IPS DF 6.9 (cell line): ENCODE data around the gene TRIP10.
"Not testable (repeated sequence)": the region's sequence is repeated elsewhere in the genome, so short reads cannot be mapped to it uniquely, and the experiment has no call there.

Source experiments
- DNase-seq: peaks from one replicate; pipeline ENCODE4 v3.0.0-alpha.2; 2013; ENCODE audit warnings: low read depth, low spot score
- H3K27ac ChIP-seq: one replicate; pipeline ENCODE4 v1.5.1; 2013; ENCODE audit warnings: low read length, control low read depth
- H3K27me3 ChIP-seq: 2 replicates; pipeline ENCODE4 v1.6.1; 2013; ENCODE audit warnings: mild to moderate bottlenecking, low read length; ENCODE audit not compliant: control insufficient read depth, insufficient read depth
- H3K36me3 ChIP-seq: 2 replicates; pipeline ENCODE4 v1.6.1; 2013; ENCODE audit warnings: low read length; ENCODE audit not compliant: control insufficient read depth, insufficient read depth
- H3K4me1 ChIP-seq: 2 replicates; pipeline ENCODE4 v1.6.1; 2013; ENCODE audit warnings: low read length; ENCODE audit not compliant: control insufficient read depth, insufficient read depth
- H3K4me3 ChIP-seq: 2 replicates; pipeline ENCODE4 v1.5.1; 2013; ENCODE audit warnings: mild to moderate bottlenecking, low read length
- H3K9me3 ChIP-seq: 2 replicates; pipeline ENCODE4 v1.6.1; 2013; ENCODE audit warnings: low read length, inconsistent platforms; ENCODE audit not compliant: control insufficient read depth, insufficient read depth
- WGBS: extraction: QIAGEN DNeasy Blood & Tissue Kit; methylation state at CpG from one replicate; pipeline ENCODE4 v1.1.7; 2013; ENCODE audit warnings: mixed read lengths, missing lambda C conversion rate; ENCODE audit not compliant: insufficient read length, insufficient coverage; 5-methylcytosine and 5-hydroxymethylcytosine counted together

The TRIP10 gene

GRCh38 chr19:6794686-6795431 is 55.4 kb downstream of the TRIP10 start:
- H3K4me1 ChIP-seq = no peaks in the 10 kb centered on the region
- no peak overlapping the region for H3K27ac ChIP-seq
- no peak overlapping the region for H3K4me3 ChIP-seq
- H3K36me3 ChIP-seq = no peaks in the 10 kb centered on the region
- DNase-seq = no peak
- H3K27me3 ChIP-seq = no peaks in the 10 kb centered on the region
- H3K9me3 ChIP-seq = no peaks in the 10 kb centered on the region; the same call in 1 of the 2 replicates
- WGBS = no CpG with 5 or more reads among the region's 13 CpGs

GRCh38 chr19:6796278-6796677 is 56.8 kb downstream of the TRIP10 start:
- Histone ChIP-seq H3K9me3 (no peaks in the 10 kb centered on the region; the same call in 1 of the 2 replicates), H3K4me3 (no peak overlapping the region), H3K27ac (no peak overlapping the region), H3K36me3 (no peaks in the 10 kb centered on the region), H3K4me1 (peaks cover 3% of the 10 kb centered on the region; the same call in 1 of the 2 replicates), H3K27me3 (no peaks in the 10 kb centered on the region)
- WGBS = no CpG with 5 or more reads among the region's 4 CpGs
- DNase-seq = no peak

GRCh38 chr19:6797646-6798045 is 58.2 kb downstream of the TRIP10 start:
- Histone ChIP-seq H3K27me3 (no peaks in the 10 kb centered on the region), H3K4me3 (no peak overlapping the region), H3K36me3 (no peaks in the 10 kb centered on the region), H3K27ac (no peak overlapping the region), H3K4me1 (peaks cover 4% of the 10 kb centered on the region; the same call in 1 of the 2 replicates), H3K9me3 (no peaks in the 10 kb centered on the region; the same call in 1 of the 2 replicates)
- no peak for DNase-seq
- no CpG with 5 or more reads among the region's 9 CpGs for WGBS

- not testable (repeated sequence) for DNase-seq, H3K36me3 ChIP-seq, H3K4me3 ChIP-seq, H3K4me1 ChIP-seq, H3K9me3 ChIP-seq, H3K27ac ChIP-seq, H3K27me3 ChIP-seq
- no CpG with 5 or more reads among the region's 14 CpGs for WGBS
These were observed 60.8 kb downstream of the TRIP10 start for GRCh38 chr19:6800160-6800790.

- Histone ChIP-seq H3K36me3 (no peaks in the 10 kb centered on the region), H3K27me3 (no peaks in the 10 kb centered on the region), H3K4me3 (no peak overlapping the region), H3K4me1 (peaks cover 5% of the 10 kb centered on the region; the same call in 1 of the 2 replicates), H3K9me3 (no peaks in the 10 kb centered on the region), H3K27ac (no peak overlapping the region)
- no peak for DNase-seq
- WGBS = no CpG with 5 or more reads among the region's 10 CpGs
These were observed 61.6 kb downstream of the TRIP10 start for GRCh38 chr19:6800991-6801484.
